HepG2 (cell line): ENCODE measurements around the gene STXBP2. TPM values are rescaled to one million over a fixed set of nuclear protein-coding genes. Genes with fewer than 3 reads are reported as not detected.

ENCODE experiments used
- KIAA2018 ChIP-seq: sonication (generic); formaldehyde crosslinking; IDR thresholded peaks from 2 replicates; pipeline ENCODE4 v1.5.0; 2020; ENCODE audit warnings: mild to moderate bottlenecking, missing genetic modification reagents, borderline replicate concordance
- MATR3 ChIP-seq: sonication (generic); formaldehyde crosslinking; IDR thresholded peaks from 2 replicates; pipeline ENCODE4 v1.4.0; 2020; ENCODE audit warnings: missing genetic modification reagents
- MTF2 ChIP-seq: sonication (generic); formaldehyde crosslinking; IDR thresholded peaks from 2 replicates; pipeline ENCODE4 v1.5.0; 2020; ENCODE audit warnings: missing genetic modification reagents, borderline replicate concordance
- NONO ChIP-seq, 2 experiments: fragments of 450-650 bp in 1 of 2; sonication (generic) in 1 of 2; formaldehyde crosslinking in 1 of 2; IDR thresholded peaks in 1 of 2; conservative IDR thresholded peaks in 1 of 2; 2 replicates each; pipeline versions ENCODE4 v1.6.1 to v1.8.0; 2017 to 2022; ENCODE audit warnings: mild to moderate bottlenecking in 1 of 2, missing genetic modification reagents in 1 of 2, moderate library complexity in 1 of 2
- NR2F6 ChIP-seq, 2 experiments: IDR thresholded peaks; 2 replicates each; pipeline ENCODE4 v1.6.1; 2016; ENCODE audit warnings: antibody characterized with exemption in 1 of 2, mild to moderate bottlenecking in 1 of 2
- SMAD3 ChIP-seq: sonication (generic); formaldehyde crosslinking; IDR thresholded peaks from 2 replicates; pipeline ENCODE4 v1.4.0; 2020; ENCODE audit warnings: missing genetic modification reagents
- SP5 ChIP-seq: IDR thresholded peaks from 2 replicates; pipeline ENCODE4 v1.6.1; 2016; ENCODE audit warnings: low read depth, borderline replicate concordance
- TCF7L2 ChIP-seq: IDR thresholded peaks from 2 replicates; pipeline ENCODE4 v1.6.1; 2011; ENCODE audit warnings: mild to moderate bottlenecking, low read depth, low read length, moderate library complexity
- ZBTB1 ChIP-seq: sonication (generic); formaldehyde crosslinking; IDR thresholded peaks from 2 replicates; pipeline ENCODE4 v1.4.0; 2020; ENCODE audit warnings: missing genetic modification reagents, borderline replicate concordance
- ZNF274 ChIP-seq: sonication (generic); formaldehyde crosslinking; IDR thresholded peaks from 2 replicates; pipeline ENCODE4 v1.5.1; 2020; ENCODE audit warnings: mild to moderate bottlenecking, missing genetic modification reagents
- ZNF713 ChIP-seq: sonication (generic); formaldehyde crosslinking; IDR thresholded peaks from 2 replicates; pipeline ENCODE4 v1.4.0; 2020; ENCODE audit warnings: mild to moderate bottlenecking, missing genetic modification reagents
- ZNF780A ChIP-seq: sonication (generic); formaldehyde crosslinking; IDR thresholded peaks from 2 replicates; pipeline ENCODE4 v1.8.0; 2022; ENCODE audit warnings: mild to moderate bottlenecking, missing genetic modification reagents, moderate library complexity
- ZNF883 ChIP-seq: sonication (generic); formaldehyde crosslinking; IDR thresholded peaks from 2 replicates; pipeline ENCODE4 v1.5.1; 2020; ENCODE audit warnings: mild to moderate bottlenecking, missing genetic modification reagents; ENCODE audit errors: not compliant biosample characterization
- polyA plus RNA-seq, 8 experiments: library from polyadenylated mRNA; depleted of rRNA in 3 of 8; stranded (reverse) in 7 of 8; unstranded in 1 of 8; fragments of >200 nt; fragmentation: Illumina TruSeq in 4 of 8; extraction: Trizol in 4 of 8; gene quantifications; 2 replicates each; pipeline versions ENCODE4 v1.2.1 to v1.2.3, GENCODE V29; 2011 to 2016; ENCODE audit warnings: low read depth in 4 of 8, missing spikeins in 1 of 8, mixed read lengths in 1 of 8; ENCODE audit not compliant: insufficient read depth in 1 of 8
- total RNA-seq, 5 experiments: library from RNA; depleted of rRNA; stranded (reverse); fragments of >200 nt; fragmentation: Illumina TruSeq; extraction: Trizol; gene quantifications; 2 replicates each; pipeline ENCODE4 v1.2.3, GENCODE V29; 2016; ENCODE audit warnings: low read depth in 1 of 5
- TF ChIP-seq, protein P1 (sequence below): sonication (generic); formaldehyde crosslinking; IDR thresholded peaks from 2 replicates; pipeline ENCODE4 v1.4.0; 2020; ENCODE audit warnings: missing genetic modification reagents
- TF ChIP-seq, protein P2 (sequence below): sonication (generic); formaldehyde crosslinking; IDR thresholded peaks from 2 replicates; pipeline ENCODE4 v1.4.0; 2020; ENCODE audit warnings: mild to moderate bottlenecking, low read depth, missing genetic modification reagents
- TF ChIP-seq, protein P3 (sequence below): sonication (generic); formaldehyde crosslinking; IDR thresholded peaks from 2 replicates; pipeline ENCODE4 v1.5.0; 2020; ENCODE audit warnings: missing genetic modification reagents

The STXBP2 gene
- total and polyA plus RNA-seq, 2 of the 13 experiments (the other 11 are each of a cell fraction or from before 2014, with no cell fraction given): 22.8 to 40.1 TPM

GRCh38 chr19:7680606-7681339, 43.9 kb downstream of the STXBP2 start, which contains the start of gene TRAPPC5 (continued):
- no peak for TF ChIP-seq KIAA2018 (CRISPR knock-in tag)
- TF ChIP-seq SP5 (CRISPR knock-in tag): peak; percentile 64
- no peak for TF ChIP-seq NONO (IDR thresholded peaks at IDR 0.05)
- TF ChIP-seq NONO (CRISPR knock-in tag; conservative IDR thresholded peaks at IDR 0.05): no peak; the same call in 1 of the 2 replicates
- no peak for TF ChIP-seq TCF7L2
- TF ChIP-seq, protein P1, sequence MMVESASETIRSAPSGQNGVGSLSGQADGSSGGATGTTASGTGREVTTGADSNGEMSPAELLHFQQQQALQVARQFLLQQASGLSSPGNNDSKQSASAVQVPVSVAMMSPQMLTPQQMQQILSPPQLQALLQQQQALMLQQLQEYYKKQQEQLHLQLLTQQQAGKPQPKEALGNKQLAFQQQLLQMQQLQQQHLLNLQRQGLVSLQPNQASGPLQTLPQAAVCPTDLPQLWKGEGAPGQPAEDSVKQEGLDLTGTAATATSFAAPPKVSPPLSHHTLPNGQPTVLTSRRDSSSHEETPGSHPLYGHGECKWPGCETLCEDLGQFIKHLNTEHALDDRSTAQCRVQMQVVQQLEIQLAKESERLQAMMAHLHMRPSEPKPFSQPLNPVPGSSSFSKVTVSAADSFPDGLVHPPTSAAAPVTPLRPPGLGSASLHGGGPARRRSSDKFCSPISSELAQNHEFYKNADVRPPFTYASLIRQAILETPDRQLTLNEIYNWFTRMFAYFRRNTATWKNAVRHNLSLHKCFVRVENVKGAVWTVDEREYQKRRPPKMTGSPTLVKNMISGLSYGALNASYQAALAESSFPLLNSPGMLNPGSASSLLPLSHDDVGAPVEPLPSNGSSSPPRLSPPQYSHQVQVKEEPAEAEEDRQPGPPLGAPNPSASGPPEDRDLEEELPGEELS: no peak
- TF ChIP-seq MATR3 (CRISPR knock-in tag): no peak
- TF ChIP-seq ZNF780A (CRISPR knock-in tag): no peak
- no peak for TF ChIP-seq ZNF713 (CRISPR knock-in tag)
- no peak; the same call in 1 of the 2 replicates for TF ChIP-seq SMAD3
- TF ChIP-seq, protein P2, sequence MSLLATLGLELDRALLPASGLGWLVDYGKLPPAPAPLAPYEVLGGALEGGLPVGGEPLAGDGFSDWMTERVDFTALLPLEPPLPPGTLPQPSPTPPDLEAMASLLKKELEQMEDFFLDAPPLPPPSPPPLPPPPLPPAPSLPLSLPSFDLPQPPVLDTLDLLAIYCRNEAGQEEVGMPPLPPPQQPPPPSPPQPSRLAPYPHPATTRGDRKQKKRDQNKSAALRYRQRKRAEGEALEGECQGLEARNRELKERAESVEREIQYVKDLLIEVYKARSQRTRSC: no peak
- no peak for TF ChIP-seq NR2F6 (IDR thresholded peaks at IDR 0.05)
- TF ChIP-seq NR2F6 (CRISPR knock-in tag; IDR thresholded peaks at IDR 0.05): no peak
- peak; percentile 87 for TF ChIP-seq ZNF274
- TF ChIP-seq ZNF883: no peak
- TF ChIP-seq, protein P3, sequence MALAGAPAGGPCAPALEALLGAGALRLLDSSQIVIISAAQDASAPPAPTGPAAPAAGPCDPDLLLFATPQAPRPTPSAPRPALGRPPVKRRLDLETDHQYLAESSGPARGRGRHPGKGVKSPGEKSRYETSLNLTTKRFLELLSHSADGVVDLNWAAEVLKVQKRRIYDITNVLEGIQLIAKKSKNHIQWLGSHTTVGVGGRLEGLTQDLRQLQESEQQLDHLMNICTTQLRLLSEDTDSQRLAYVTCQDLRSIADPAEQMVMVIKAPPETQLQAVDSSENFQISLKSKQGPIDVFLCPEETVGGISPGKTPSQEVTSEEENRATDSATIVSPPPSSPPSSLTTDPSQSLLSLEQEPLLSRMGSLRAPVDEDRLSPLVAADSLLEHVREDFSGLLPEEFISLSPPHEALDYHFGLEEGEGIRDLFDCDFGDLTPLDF (CRISPR knock-in tag): no peak
- no peak for TF ChIP-seq ZBTB1 (CRISPR knock-in tag)
- TF ChIP-seq MTF2: no peak
